HepG2 (cell line): ENCODE results near the gene CLPSL2. TPM values are rescaled to one million over a fixed set of nuclear protein-coding genes. Genes with fewer than 3 reads are reported as not detected.

Experiments used
- AGO2 ChIP-seq: fragments of 200-400 bp; formaldehyde crosslinking; optimal IDR thresholded peaks from 2 replicates; pipeline ENCODE3; 2017; ENCODE audit warnings: mild to moderate bottlenecking, low read depth, low read length, moderate library complexity
- CBFB ChIP-seq: sonication (generic); formaldehyde crosslinking; IDR thresholded peaks from 2 replicates; pipeline ENCODE4 v1.4.0; 2020; ENCODE audit warnings: missing genetic modification reagents
- CCAR2 ChIP-seq: fragments of 200-400 bp; formaldehyde crosslinking; optimal IDR thresholded peaks from 2 replicates; pipeline ENCODE3; 2018; ENCODE audit warnings: low read depth, mild to moderate bottlenecking, low read length, moderate library complexity
- EEA1 ChIP-seq: sonication (generic); formaldehyde crosslinking; IDR thresholded peaks from 2 replicates; pipeline ENCODE4 v1.5.1; 2020; ENCODE audit warnings: mild to moderate bottlenecking, missing genetic modification reagents, borderline replicate concordance
- EED ChIP-seq: sonication (generic); formaldehyde crosslinking; IDR thresholded peaks from 2 replicates; pipeline ENCODE4 v1.5.0; 2020; ENCODE audit warnings: mild to moderate bottlenecking, missing genetic modification reagents
- ERF ChIP-seq: IDR thresholded peaks from 2 replicates; pipeline ENCODE4 v1.6.1; 2018; ENCODE audit warnings: missing biosample characterization, missing genetic modification reagents
- FOXC1 ChIP-seq: sonication (generic); formaldehyde crosslinking; IDR thresholded peaks from 2 replicates; pipeline ENCODE4 v1.8.0; 2022; ENCODE audit warnings: mild to moderate bottlenecking, missing genetic modification reagents, borderline replicate concordance
- IRF2 ChIP-seq: IDR thresholded peaks from 2 replicates; pipeline ENCODE4 v1.6.1; 2018; ENCODE audit warnings: missing genetic modification reagents, missing compliant biosample characterization
- JUN ChIP-seq: sonication (generic); formaldehyde crosslinking; IDR thresholded peaks from 2 replicates; pipeline ENCODE4 v1.4.0; 2020; ENCODE audit warnings: mild to moderate bottlenecking, missing genetic modification reagents
- MAF1 ChIP-seq: sonication (generic); formaldehyde crosslinking; IDR thresholded peaks from 2 replicates; pipeline ENCODE4 v1.5.0; 2020; ENCODE audit warnings: missing genetic modification reagents, borderline replicate concordance
- NFRKB ChIP-seq: fragments of 450-650 bp; IDR thresholded peaks from 2 replicates; pipeline ENCODE4 v1.6.1; 2017
- NONO ChIP-seq, 2 experiments: fragments of 450-650 bp in 1 of 2; sonication (generic) in 1 of 2; formaldehyde crosslinking in 1 of 2; IDR thresholded peaks in 1 of 2; conservative IDR thresholded peaks in 1 of 2; 2 replicates each; pipeline versions ENCODE4 v1.6.1 to v1.8.0; 2017 to 2022; ENCODE audit warnings: mild to moderate bottlenecking in 1 of 2, missing genetic modification reagents in 1 of 2, moderate library complexity in 1 of 2
- NR2F1 ChIP-seq, 2 experiments: fragments of 450-650 bp in 1 of 2; formaldehyde crosslinking in 1 of 2; IDR thresholded peaks; 2 replicates each; pipeline versions ENCODE4 v1.5.0 to v1.6.1; 2016 to 2020; ENCODE audit warnings: mild to moderate bottlenecking in 1 of 2, missing compliant biosample characterization in 1 of 2, missing genetic modification reagents in 1 of 2, moderate library complexity in 1 of 2
- PHF8 ChIP-seq: sonication (generic); formaldehyde crosslinking; IDR thresholded peaks from 2 replicates; pipeline ENCODE4 v1.5.0; 2020; ENCODE audit warnings: missing genetic modification reagents
- POLR2AphosphoS2 ChIP-seq: IDR thresholded peaks from 2 replicates; pipeline ENCODE4 v1.6.1; 2011; ENCODE audit warnings: low read depth, low read length, improper control_type of control experiment
- RBFOX2 ChIP-seq: fragments of 200-400 bp; formaldehyde crosslinking; IDR thresholded peaks from 2 replicates; pipeline ENCODE4 v1.6.1; 2017; ENCODE audit warnings: low read depth, mild to moderate bottlenecking, low read length
- RFX5 ChIP-seq: IDR thresholded peaks from 2 replicates; pipeline ENCODE4 v1.6.1; 2011; ENCODE audit warnings: low read depth, low read length, improper control_type of control experiment
- SMARCC2 ChIP-seq: fragments of 450-650 bp; IDR thresholded peaks from 2 replicates; pipeline ENCODE4 v1.6.1; 2017; ENCODE audit warnings: antibody characterized with exemption, mild to moderate bottlenecking
- TAF15 ChIP-seq: fragments of 200-400 bp; formaldehyde crosslinking; IDR thresholded peaks from one replicate; pipeline ENCODE4 v1.6.1; 2018; ENCODE audit warnings: mild to moderate bottlenecking, low read depth, low read length; ENCODE audit not compliant: poor library complexity, severe bottlenecking
- ZFP90 ChIP-seq: sonication (generic); formaldehyde crosslinking; IDR thresholded peaks from 2 replicates; pipeline ENCODE4 v1.8.0; 2022; ENCODE audit warnings: missing genetic modification reagents, mild to moderate bottlenecking, inconsistent platforms, borderline replicate concordance
- ZNF230 ChIP-seq: sonication (generic); formaldehyde crosslinking; IDR thresholded peaks from 2 replicates; pipeline ENCODE4 v1.4.0; 2020; ENCODE audit warnings: mild to moderate bottlenecking, missing genetic modification reagents
- ZNF543 ChIP-seq: sonication (generic); formaldehyde crosslinking; IDR thresholded peaks from 2 replicates; pipeline ENCODE4 v1.4.0; 2020; ENCODE audit warnings: mild to moderate bottlenecking, missing genetic modification reagents
- ZNF777 ChIP-seq: sonication (generic); formaldehyde crosslinking; IDR thresholded peaks from 2 replicates; pipeline ENCODE4 v1.4.0; 2020; ENCODE audit warnings: missing genetic modification reagents
- polyA plus RNA-seq, 8 experiments: library from polyadenylated mRNA; depleted of rRNA in 3 of 8; stranded (reverse) in 7 of 8; unstranded in 1 of 8; fragments of >200 nt; fragmentation: Illumina TruSeq in 4 of 8; extraction: Trizol in 4 of 8; gene quantifications; 2 replicates each; pipeline versions ENCODE4 v1.2.1 to v1.2.3, GENCODE V29; 2011 to 2016; ENCODE audit warnings: low read depth in 4 of 8, missing spikeins in 1 of 8, mixed read lengths in 1 of 8; ENCODE audit not compliant: insufficient read depth in 1 of 8
- total RNA-seq, 5 experiments: library from RNA; depleted of rRNA; stranded (reverse); fragments of >200 nt; fragmentation: Illumina TruSeq; extraction: Trizol; gene quantifications; 2 replicates each; pipeline ENCODE4 v1.2.3, GENCODE V29; 2016; ENCODE audit warnings: low read depth in 1 of 5
- TF ChIP-seq, protein P1 (sequence below): fragments of 450-650 bp; IDR thresholded peaks from 2 replicates; pipeline ENCODE4 v1.6.1; 2016
- TF ChIP-seq, protein P2 (sequence below): sonication (generic); formaldehyde crosslinking; IDR thresholded peaks from 2 replicates; pipeline ENCODE4 v1.5.1; 2020; ENCODE audit warnings: missing genetic modification reagents, mild to moderate bottlenecking, borderline replicate concordance
- TF ChIP-seq, protein P3 (sequence below): sonication (generic); formaldehyde crosslinking; IDR thresholded peaks from 2 replicates; pipeline ENCODE4 v1.8.1; 2023; ENCODE audit warnings: missing genetic modification reagents, mild to moderate bottlenecking, borderline replicate concordance
- TF ChIP-seq, protein P4 (sequence below): sonication (generic); formaldehyde crosslinking; IDR thresholded peaks from 2 replicates; pipeline ENCODE4 v1.4.0; 2020; ENCODE audit warnings: missing genetic modification reagents
- TF ChIP-seq, protein P5 (sequence below): IDR thresholded peaks from 2 replicates; pipeline ENCODE4 v1.6.1; 2016

Gene CLPSL2
- total and polyA plus RNA-seq, 2 of the 13 experiments (the other 11 are each of a cell fraction or from before 2014, with no cell fraction given) = not detected

DNA sequence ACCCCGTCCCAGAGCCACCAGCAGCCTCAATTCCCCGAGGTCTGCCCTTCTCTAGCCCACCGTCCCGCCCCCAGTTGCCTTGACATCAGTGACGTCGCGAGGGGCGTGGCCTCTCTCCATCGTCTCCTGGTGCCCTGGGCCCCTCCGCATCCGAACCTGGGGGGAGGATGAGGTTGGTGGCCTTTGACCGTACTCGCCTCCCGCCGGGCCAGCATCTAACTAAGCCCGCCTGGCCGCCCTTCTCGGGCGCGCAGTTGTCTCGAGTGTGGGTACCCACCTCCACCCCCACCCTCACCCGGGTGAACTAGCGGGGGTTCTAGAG is 45.0 kb upstream of the CLPSL2 start (continued):
- TF ChIP-seq CBFB (CRISPR knock-in tag) (peak; percentile 27), SMARCC2 (no peak), PHF8 (CRISPR knock-in tag) (no peak), MAF1 (no peak), NR2F1 (CRISPR knock-in tag; IDR thresholded peaks at IDR 0.05) (peak in 1 of 2 experiments; percentile 64; a peak in 3 of 4 replicates), RBFOX2 (0 out of 2 replicates have a peak, but pooled peaks have one; percentile 74), FOXC1 (CRISPR knock-in tag) (no peak), ZNF543 (CRISPR knock-in tag) (no peak), CCAR2 (no peak), RFX5 (no peak), ZFP90 (CRISPR knock-in tag) (0 out of 2 replicates have a peak, but pooled peaks have one; percentile 4), AGO2 (no peak), TAF15 (peak; percentile 72), EEA1 (CRISPR knock-in tag) (no peak), NFRKB (no peak), ZNF230 (CRISPR knock-in tag) (no peak), JUN (no peak), EED (no peak), IRF2 (CRISPR knock-in tag) (no peak), ZNF777 (CRISPR knock-in tag) (no peak), ERF (CRISPR knock-in tag) (no peak), NONO (IDR thresholded peaks at IDR 0.05) (no peak), NONO (CRISPR knock-in tag; conservative IDR thresholded peaks at IDR 0.05) (no peak), POLR2AphosphoS2 (no peak)
- TF ChIP-seq, protein P1, sequence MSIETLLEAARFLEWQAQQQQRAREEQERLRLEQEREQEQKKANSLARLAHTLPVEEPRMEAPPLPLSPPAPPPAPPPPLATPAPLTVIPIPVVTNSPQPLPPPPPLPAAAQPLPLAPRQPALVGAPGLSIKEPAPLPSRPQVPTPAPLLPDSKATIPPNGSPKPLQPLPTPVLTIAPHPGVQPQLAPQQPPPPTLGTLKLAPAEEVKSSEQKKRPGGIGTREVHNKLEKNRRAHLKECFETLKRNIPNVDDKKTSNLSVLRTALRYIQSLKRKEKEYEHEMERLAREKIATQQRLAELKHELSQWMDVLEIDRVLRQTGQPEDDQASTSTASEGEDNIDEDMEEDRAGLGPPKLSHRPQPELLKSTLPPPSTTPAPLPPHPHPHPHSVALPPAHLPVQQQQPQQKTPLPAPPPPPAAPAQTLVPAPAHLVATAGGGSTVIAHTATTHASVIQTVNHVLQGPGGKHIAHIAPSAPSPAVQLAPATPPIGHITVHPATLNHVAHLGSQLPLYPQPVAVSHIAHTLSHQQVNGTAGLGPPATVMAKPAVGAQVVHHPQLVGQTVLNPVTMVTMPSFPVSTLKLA = no peak
- TF ChIP-seq, protein P2, sequence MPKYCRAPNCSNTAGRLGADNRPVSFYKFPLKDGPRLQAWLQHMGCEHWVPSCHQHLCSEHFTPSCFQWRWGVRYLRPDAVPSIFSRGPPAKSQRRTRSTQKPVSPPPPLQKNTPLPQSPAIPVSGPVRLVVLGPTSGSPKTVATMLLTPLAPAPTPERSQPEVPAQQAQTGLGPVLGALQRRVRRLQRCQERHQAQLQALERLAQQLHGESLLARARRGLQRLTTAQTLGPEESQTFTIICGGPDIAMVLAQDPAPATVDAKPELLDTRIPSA (CRISPR knock-in tag) = no peak
- TF ChIP-seq, protein P3, sequence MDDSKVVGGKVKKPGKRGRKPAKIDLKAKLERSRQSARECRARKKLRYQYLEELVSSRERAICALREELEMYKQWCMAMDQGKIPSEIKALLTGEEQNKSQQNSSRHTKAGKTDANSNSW (CRISPR knock-in tag) = no peak
- TF ChIP-seq, protein P4, sequence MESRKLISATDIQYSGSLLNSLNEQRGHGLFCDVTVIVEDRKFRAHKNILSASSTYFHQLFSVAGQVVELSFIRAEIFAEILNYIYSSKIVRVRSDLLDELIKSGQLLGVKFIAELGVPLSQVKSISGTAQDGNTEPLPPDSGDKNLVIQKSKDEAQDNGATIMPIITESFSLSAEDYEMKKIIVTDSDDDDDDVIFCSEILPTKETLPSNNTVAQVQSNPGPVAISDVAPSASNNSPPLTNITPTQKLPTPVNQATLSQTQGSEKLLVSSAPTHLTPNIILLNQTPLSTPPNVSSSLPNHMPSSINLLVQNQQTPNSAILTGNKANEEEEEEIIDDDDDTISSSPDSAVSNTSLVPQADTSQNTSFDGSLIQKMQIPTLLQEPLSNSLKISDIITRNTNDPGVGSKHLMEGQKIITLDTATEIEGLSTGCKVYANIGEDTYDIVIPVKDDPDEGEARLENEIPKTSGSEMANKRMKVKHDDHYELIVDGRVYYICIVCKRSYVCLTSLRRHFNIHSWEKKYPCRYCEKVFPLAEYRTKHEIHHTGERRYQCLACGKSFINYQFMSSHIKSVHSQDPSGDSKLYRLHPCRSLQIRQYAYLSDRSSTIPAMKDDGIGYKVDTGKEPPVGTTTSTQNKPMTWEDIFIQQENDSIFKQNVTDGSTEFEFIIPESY = no peak
- TF ChIP-seq, protein P5, sequence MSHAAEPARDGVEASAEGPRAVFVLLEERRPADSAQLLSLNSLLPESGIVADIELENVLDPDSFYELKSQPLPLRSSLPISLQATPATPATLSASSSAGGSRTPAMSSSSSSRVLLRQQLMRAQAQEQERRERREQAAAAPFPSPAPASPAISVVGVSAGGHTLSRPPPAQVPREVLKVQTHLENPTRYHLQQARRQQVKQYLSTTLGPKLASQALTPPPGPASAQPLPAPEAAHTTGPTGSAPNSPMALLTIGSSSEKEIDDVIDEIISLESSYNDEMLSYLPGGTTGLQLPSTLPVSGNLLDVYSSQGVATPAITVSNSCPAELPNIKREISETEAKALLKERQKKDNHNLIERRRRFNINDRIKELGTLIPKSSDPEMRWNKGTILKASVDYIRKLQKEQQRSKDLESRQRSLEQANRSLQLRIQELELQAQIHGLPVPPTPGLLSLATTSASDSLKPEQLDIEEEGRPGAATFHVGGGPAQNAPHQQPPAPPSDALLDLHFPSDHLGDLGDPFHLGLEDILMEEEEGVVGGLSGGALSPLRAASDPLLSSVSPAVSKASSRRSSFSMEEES = no peak
